ENCODE data around the gene COX7A2L.
"Not testable (repeated sequence)": the region's sequence is repeated elsewhere in the genome, so short reads cannot be mapped to it uniquely, and the experiment has no call there.

COX7A2L gene

GRCh38 chr2:42359304-42359964 lies 1.6 kb downstream of the COX7A2L start:
- H3K27ac Mint-ChIP-seq: peak overlapping the region; percentile 94
- H3K4me3 Mint-ChIP-seq: peak overlapping the region; percentile 91
- intact Hi-C loops (cut with micrococcal nuclease): no loop called here
- H3K4me1 Mint-ChIP-seq (ENCODE audit: low read depth): peaks cover 42% of the 10 kb centered on the region
- H3K9me3 Mint-ChIP-seq: no peaks in the 10 kb centered on the region
- peaks cover 18% of the 10 kb centered on the region for H3K36me3 Mint-ChIP-seq (ENCODE audit: low read depth)
- H3K27me3 Mint-ChIP-seq: peaks cover 9% of the 10 kb centered on the region

- no peaks in the 10 kb centered on the region for H3K27me3 Mint-ChIP-seq
- H3K27ac Mint-ChIP-seq: no peak overlapping the region
- intact Hi-C loops (cut with micrococcal nuclease): no loop called here
- no peaks in the 10 kb centered on the region for H3K9me3 Mint-ChIP-seq
- H3K4me1 Mint-ChIP-seq (ENCODE audit: low read depth): peaks cover 25% of the 10 kb centered on the region
- H3K4me3 Mint-ChIP-seq: no peak overlapping the region
- peaks cover 54% of the 10 kb centered on the region for H3K36me3 Mint-ChIP-seq (ENCODE audit: low read depth)
These were observed 7.1 kb downstream of the COX7A2L start for GRCh38 chr2:42353792-42354429.

- Mint-ChIP-seq H3K4me3 (no peak overlapping the region), H3K36me3 (ENCODE audit: low read depth) (peaks cover 74% of the 10 kb centered on the region), H3K27me3 (no peaks in the 10 kb centered on the region), H3K27ac (no peak overlapping the region), H3K4me1 (ENCODE audit: low read depth) (peaks cover 11% of the 10 kb centered on the region), H3K9me3 (no peaks in the 10 kb centered on the region)
- intact Hi-C loops (cut with micrococcal nuclease): no loop called here
These were observed 9.2 kb downstream of the COX7A2L start for GRCh38 chr2:42351864-42352263.

GRCh38 chr2:42350434-42351063 lies 10.5 kb downstream of the COX7A2L start:
- intact Hi-C loops (cut with micrococcal nuclease): no loop called here
- no peak overlapping the region for H3K27ac Mint-ChIP-seq
- H3K36me3 Mint-ChIP-seq (ENCODE audit: low read depth): peaks cover 73% of the 10 kb centered on the region
- H3K4me1 Mint-ChIP-seq (ENCODE audit: low read depth): no peaks in the 10 kb centered on the region
- H3K9me3 Mint-ChIP-seq: no peaks in the 10 kb centered on the region
- H3K27me3 Mint-ChIP-seq: no peaks in the 10 kb centered on the region
- H3K4me3 Mint-ChIP-seq: no peak overlapping the region

GRCh38 chr2:42348113-42348805 lies 12.8 kb downstream of the COX7A2L start:
- no peak overlapping the region for H3K27ac Mint-ChIP-seq
- no peaks in the 10 kb centered on the region for H3K9me3 Mint-ChIP-seq
- H3K36me3 Mint-ChIP-seq (ENCODE audit: low read depth): peaks cover 92% of the 10 kb centered on the region
- intact Hi-C loops (cut with micrococcal nuclease): no loop called here
- H3K27me3 Mint-ChIP-seq: no peaks in the 10 kb centered on the region
- no peaks in the 10 kb centered on the region for H3K4me1 Mint-ChIP-seq (ENCODE audit: low read depth)
- no peak overlapping the region for H3K4me3 Mint-ChIP-seq

GRCh38 chr2:42347518-42347917 lies 13.5 kb downstream of the COX7A2L start:
- H3K27ac Mint-ChIP-seq; H3K9me3 Mint-ChIP-seq; H3K27me3 Mint-ChIP-seq; H3K4me3 Mint-ChIP-seq; H3K4me1 Mint-ChIP-seq (ENCODE audit: low read depth); intact Hi-C loops (cut with micrococcal nuclease): not testable (repeated sequence)
- H3K36me3 Mint-ChIP-seq (ENCODE audit: low read depth): peaks cover 89% of the 10 kb centered on the region

GRCh38 chr2:42346856-42347255 lies 14.2 kb downstream of the COX7A2L start:
- H3K27ac Mint-ChIP-seq; intact Hi-C loops (cut with micrococcal nuclease): not testable (repeated sequence)

GRCh38 chr2:42345986-42346385 lies 15.0 kb downstream of the COX7A2L start:
- Mint-ChIP-seq H3K4me1 (ENCODE audit: low read depth) (peaks cover 10% of the 10 kb centered on the region), H3K27me3 (no peaks in the 10 kb centered on the region), H3K27ac (no peak overlapping the region), H3K36me3 (ENCODE audit: low read depth) (peaks cover 79% of the 10 kb centered on the region), H3K9me3 (no peaks in the 10 kb centered on the region), H3K4me3 (no peak overlapping the region)
- intact Hi-C loops (cut with micrococcal nuclease): no loop called here

More at GRCh38 chr2:42346856-42347255, 14.2 kb downstream of the COX7A2L start:
- not testable (repeated sequence) for H3K4me3 Mint-ChIP-seq; H3K27me3 Mint-ChIP-seq; H3K9me3 Mint-ChIP-seq; H3K4me1 Mint-ChIP-seq (ENCODE audit: low read depth)
- peaks cover 82% of the 10 kb centered on the region for H3K36me3 Mint-ChIP-seq (ENCODE audit: low read depth)

- H3K9me3 Mint-ChIP-seq: no peaks in the 10 kb centered on the region
- H3K27ac Mint-ChIP-seq: no peak overlapping the region
- no peak overlapping the region for H3K4me3 Mint-ChIP-seq
- no peaks in the 10 kb centered on the region for H3K27me3 Mint-ChIP-seq
- H3K36me3 Mint-ChIP-seq (ENCODE audit: low read depth): peaks cover 81% of the 10 kb centered on the region
- intact Hi-C loops (cut with micrococcal nuclease): no loop called here
- H3K4me1 Mint-ChIP-seq (ENCODE audit: low read depth): peaks cover 10% of the 10 kb centered on the region
These were observed 18.2 kb downstream of the COX7A2L start for GRCh38 chr2:42342795-42343241.

GRCh38 chr2:42342061-42342794 lies 18.8 kb downstream of the COX7A2L start:
- H3K4me3 Mint-ChIP-seq: no peak overlapping the region

GRCh38 chr2:42340938-42341636 lies 19.9 kb downstream of the COX7A2L start:
- no peaks in the 10 kb centered on the region for H3K27me3 Mint-ChIP-seq
- H3K36me3 Mint-ChIP-seq (ENCODE audit: low read depth): peaks cover 84% of the 10 kb centered on the region
- no peak overlapping the region for H3K27ac Mint-ChIP-seq
- intact Hi-C loops (cut with micrococcal nuclease): no loop called here
- peaks cover 10% of the 10 kb centered on the region for H3K4me1 Mint-ChIP-seq (ENCODE audit: low read depth)
- H3K4me3 Mint-ChIP-seq: no peak overlapping the region
- H3K9me3 Mint-ChIP-seq: no peaks in the 10 kb centered on the region

More at GRCh38 chr2:42342061-42342794, 18.8 kb downstream of the COX7A2L start:
- Mint-ChIP-seq H3K9me3 (no peaks in the 10 kb centered on the region), H3K4me1 (ENCODE audit: low read depth) (peaks cover 10% of the 10 kb centered on the region), H3K27ac (no peak overlapping the region), H3K27me3 (no peaks in the 10 kb centered on the region), H3K36me3 (ENCODE audit: low read depth) (peaks cover 81% of the 10 kb centered on the region)
- intact Hi-C loops (cut with micrococcal nuclease): no loop called here

GRCh38 chr2:42340045-42340937 lies 20.7 kb downstream of the COX7A2L start:
- no peak overlapping the region for H3K27ac Mint-ChIP-seq
- H3K27me3 Mint-ChIP-seq: no peaks in the 10 kb centered on the region
- intact Hi-C loops (cut with micrococcal nuclease): no loop called here
- H3K9me3 Mint-ChIP-seq: no peaks in the 10 kb centered on the region
- peaks cover 84% of the 10 kb centered on the region for H3K36me3 Mint-ChIP-seq (ENCODE audit: low read depth)
- no peak overlapping the region for H3K4me3 Mint-ChIP-seq
- H3K4me1 Mint-ChIP-seq (ENCODE audit: low read depth): peaks cover 10% of the 10 kb centered on the region

All from dendritic cell treated with granulocyte-macrophage colony-stimulating factor and Interleukin-4, amounts not matched to agents 40 ng/mL and 50 ng/mL, for 4 days (primary cell).